Endothelial cell of umbilical vein (primary cell): ENCODE results near the gene SMC5. TPM values are rescaled to one million over a fixed set of nuclear protein-coding genes. Genes with fewer than 3 reads are reported as not detected.

Experiments used
- BruUV-seq: library from RNA; stranded (reverse); fragments of 400-500 nt; replicated peaks from 2 replicates; lab custom pipeline; 2021; lab: Mats Ljungman, UMichigan
- CTCF ChIA-PET: fragments of 300-600, 350-600 bp; sonication (Branson Sonifier 250); formaldehyde crosslinking; loops from one replicate; lab custom pipeline; 2021; ENCODE audit warnings: antibody characterized with exemption, inconsistent platforms; lab: Charles Lee
- POLR2A ChIA-PET: fragments of 300-600, 350-600 bp; sonication (Branson Sonifier 250); formaldehyde crosslinking; loops from one replicate; lab custom pipeline; 2021; ENCODE audit warnings: antibody characterized with exemption, inconsistent platforms; lab: Charles Lee
- DNase-seq: peaks from one replicate; pipeline ENCODE4 v3.0.0-alpha.2; 2011; ENCODE audit warnings: low read depth, low spot score
- FAIRE-seq: peaks from 2 replicates; lab custom pipeline; 2011; peaks lifted over from hg19 to GRCh38; lab: Jason Lieb, UNC
- H2AFZ ChIP-seq: 2 replicates; pipeline ENCODE4 v1.6.0; 2012; ENCODE audit warnings: low read depth, low read length, control low read depth, inconsistent platforms
- H3K27ac ChIP-seq: 2 replicates; pipeline ENCODE4 v1.5.1; 2011; ENCODE audit warnings: low read depth, mild to moderate bottlenecking, control low read depth, low read length, moderate library complexity; ENCODE audit not compliant: insufficient read depth
- H3K27me3 ChIP-seq, 2 experiments: 2 replicates each; pipeline versions ENCODE4 v1.6.0 to v1.6.1; 2011; ENCODE audit warnings: low read length in 2 of 2, mixed read lengths in 1 of 2; ENCODE audit not compliant: control insufficient read depth in 2 of 2, insufficient read depth in 2 of 2
- H3K36me3 ChIP-seq, 2 experiments: 2 replicates in 1 of 2; 3 replicates in 1 of 2; pipeline ENCODE4 v1.5.1; 2011; ENCODE audit warnings: low read length in 2 of 2, mild to moderate bottlenecking in 1 of 2, moderate library complexity in 1 of 2; ENCODE audit not compliant: control insufficient read depth in 2 of 2, insufficient read depth in 2 of 2; ENCODE audit errors: extremely low read depth in 1 of 2
- H3K4me1 ChIP-seq: 3 replicates; pipeline ENCODE4 v1.5.1; 2011; ENCODE audit warnings: mild to moderate bottlenecking, low read length; ENCODE audit not compliant: control insufficient read depth, insufficient read depth; ENCODE audit errors: extremely low read depth
- H3K4me2 ChIP-seq: 2 replicates; pipeline ENCODE4 v1.6.1; 2011; ENCODE audit warnings: low read length, control low read depth, mixed read lengths; ENCODE audit not compliant: insufficient read depth
- H3K4me3 ChIP-seq, 3 experiments: fragments of 200-600 bp in 1 of 3; sonication (generic), shearing (Covaris generic) in 1 of 3; replicated peaks in 1 of 3; 2 replicates each; pipeline ENCODE4 v1.5.1; 2011 to 2016; ENCODE audit warnings: control low read depth in 3 of 3, low read length in 3 of 3, mild to moderate bottlenecking in 2 of 3, inconsistent platforms in 1 of 3, low read depth in 1 of 3, moderate library complexity in 1 of 3; ENCODE audit not compliant: insufficient read depth in 1 of 3
- H3K79me2 ChIP-seq: 2 replicates; pipeline ENCODE4 v1.6.0; 2012; ENCODE audit warnings: low read length, inconsistent platforms; ENCODE audit not compliant: control insufficient read depth, insufficient read depth
- H3K9ac ChIP-seq: replicated peaks from 2 replicates; pipeline ENCODE3; 2011; ENCODE audit warnings: low read length, control low read depth; ENCODE audit not compliant: insufficient read depth; ENCODE audit errors: extremely low read depth
- H3K9me1 ChIP-seq: replicated peaks from 3 replicates; pipeline ENCODE4 v1.6.0; 2011; ENCODE audit warnings: mild to moderate bottlenecking, low read length; ENCODE audit not compliant: control insufficient read depth, insufficient read depth; ENCODE audit errors: extremely low read depth
- H3K9me3 ChIP-seq: replicated peaks from 2 replicates; pipeline ENCODE4 v1.5.1; 2012; ENCODE audit warnings: low read length, inconsistent platforms; ENCODE audit not compliant: control insufficient read depth, insufficient read depth
- H4K20me1 ChIP-seq: replicated peaks from 2 replicates; pipeline ENCODE3; 2011; ENCODE audit warnings: mild to moderate bottlenecking, low read length; ENCODE audit not compliant: control insufficient read depth, insufficient read depth; ENCODE audit errors: extremely low read depth
- CTCF ChIP-seq, 2 donors: IDR thresholded peaks; 1 replicate in 1 of 2; 2 replicates in 1 of 2; pipeline ENCODE4 v1.5.1; 2011; ENCODE audit warnings: low read length in 2 of 2, mild to moderate bottlenecking in 2 of 2, moderate library complexity in 2 of 2, control low read depth in 1 of 2, inconsistent platforms in 1 of 2, low read depth in 1 of 2; ENCODE audit not compliant: insufficient read depth in 1 of 2; ENCODE audit errors: extremely low read depth in 1 of 2
- EZH2 ChIP-seq: IDR thresholded peaks from 2 replicates; pipeline ENCODE4 v1.6.1; 2012; ENCODE audit warnings: borderline replicate concordance, low read depth, mild to moderate bottlenecking, moderate library complexity, low read length, inconsistent platforms; ENCODE audit not compliant: severe bottlenecking
- GATA2 ChIP-seq: IDR thresholded peaks from 2 replicates; pipeline ENCODE4 v1.7.0; 2011; ENCODE audit warnings: low read depth, mild to moderate bottlenecking, moderate library complexity, mixed read lengths, low read length; ENCODE audit not compliant: insufficient read length, insufficient read depth
- JUN ChIP-seq: IDR thresholded peaks from 2 replicates; pipeline ENCODE4 v1.6.1; 2011; ENCODE audit warnings: borderline replicate concordance, low read depth; ENCODE audit not compliant: insufficient read length, insufficient read depth
- MYC ChIP-seq: IDR thresholded peaks from one replicate; pipeline ENCODE4 v1.6.1; 2011; ENCODE audit warnings: mild to moderate bottlenecking, low read depth, low read length
- POLR2A ChIP-seq: IDR thresholded peaks from 2 replicates; pipeline ENCODE4 v1.6.1; 2012; ENCODE audit warnings: low read depth, mild to moderate bottlenecking, control low read depth, low read length
- dilution Hi-C: fragments of 300-500 bp; cut with MboI; formaldehyde crosslinking; loops from one replicate; pipeline ENCODE4 v1.15.0; 2019; ENCODE audit warnings: low sequenced_read_pairs; ENCODE audit not compliant: extremely low pct_ligation_motif_present
- intact Hi-C: fragments of 100-400 bp; cut with micrococcal nuclease; formaldehyde crosslinking; loops from one replicate; pipeline ENCODE4 v1.10.0; 2022
- polyA plus RNA-seq, 4 experiments: library from polyadenylated mRNA; depleted of rRNA in 3 of 4; stranded (reverse) in 3 of 4; unstranded in 1 of 4; fragments of >200 nt; gene quantifications; 2 replicates each; pipeline versions ENCODE4 v1.2.1 to v1.2.3, GENCODE V29; 2011 to 2012; ENCODE audit warnings: missing spikeins in 1 of 4
- total RNA-seq: library from RNA; stranded (reverse); gene quantifications from 2 replicates; pipeline ENCODE4 v1.2.3, GENCODE V29; 2021

Gene SMC5
- total and polyA plus RNA-seq, 2 donors (not counting 3 experiments of a cell fraction or from before 2014, with no cell fraction given) = 17.1 to 32.8 TPM

- no TSS peak for BruUV-seq
Measured at GRCh38 chr9:70322096-70322495, 63.3 kb downstream of the SMC5 start.

More at GRCh38 chr9:70322096-70322495, 63.3 kb downstream of the SMC5 start:
- Histone ChIP-seq H3K27ac (no peak overlapping the region), H3K4me2 (no peak overlapping the region), H3K9me3 (no peaks in the 10 kb centered on the region), H3K79me2 (no peaks in the 10 kb centered on the region), H3K4me1 (no peaks in the 10 kb centered on the region), H4K20me1 (no peaks in the 10 kb centered on the region), H3K4me3 (no peak overlapping the region), H2AFZ (no peak overlapping the region), H3K36me3 (peaks cover 3 to 4% of the 10 kb centered on the region in 2 experiments), H3K9me1 (no peaks in the 10 kb centered on the region), H3K27me3 (no peaks in the 10 kb centered on the region), H3K9ac (no peak overlapping the region)
- CTCF ChIA-PET = interaction anchor here (1.1 to 1.3 kb wide), 2 partner anchors 8 to 280 kb away, joined by 3 read pairs; no protein-coding TSS in a partner anchor
- dilution Hi-C loops (no loop called here), intact Hi-C loops (no loop called here)
- FAIRE-seq = no peak
- DNase-seq = no peak
- POLR2A ChIA-PET = no interaction called here
- no peak for TF ChIP-seq GATA2
- no peak for TF ChIP-seq CTCF (IDR thresholded peaks at IDR 0.05; ENCODE audit: extremely low read depth in 1 of 2, insufficient read depth in 1 of 2, low read depth in 1 of 2, low read length in 2 of 2)
- no peak for TF ChIP-seq EZH2
- no peak for TF ChIP-seq MYC
- no peak for TF ChIP-seq JUN
- no peak for TF ChIP-seq POLR2A
